ENCODE data around the gene DIPK1A. TPM values are rescaled to one million over a fixed set of nuclear protein-coding genes. Genes with fewer than 3 reads are reported as not detected.
A peak's percentile ranks its signal among the peaks of the same experiment; 100 is the strongest.

Gene DIPK1A
- total RNA-seq, 1 donor from 2014 or later: 23.0 TPM

DNA sequence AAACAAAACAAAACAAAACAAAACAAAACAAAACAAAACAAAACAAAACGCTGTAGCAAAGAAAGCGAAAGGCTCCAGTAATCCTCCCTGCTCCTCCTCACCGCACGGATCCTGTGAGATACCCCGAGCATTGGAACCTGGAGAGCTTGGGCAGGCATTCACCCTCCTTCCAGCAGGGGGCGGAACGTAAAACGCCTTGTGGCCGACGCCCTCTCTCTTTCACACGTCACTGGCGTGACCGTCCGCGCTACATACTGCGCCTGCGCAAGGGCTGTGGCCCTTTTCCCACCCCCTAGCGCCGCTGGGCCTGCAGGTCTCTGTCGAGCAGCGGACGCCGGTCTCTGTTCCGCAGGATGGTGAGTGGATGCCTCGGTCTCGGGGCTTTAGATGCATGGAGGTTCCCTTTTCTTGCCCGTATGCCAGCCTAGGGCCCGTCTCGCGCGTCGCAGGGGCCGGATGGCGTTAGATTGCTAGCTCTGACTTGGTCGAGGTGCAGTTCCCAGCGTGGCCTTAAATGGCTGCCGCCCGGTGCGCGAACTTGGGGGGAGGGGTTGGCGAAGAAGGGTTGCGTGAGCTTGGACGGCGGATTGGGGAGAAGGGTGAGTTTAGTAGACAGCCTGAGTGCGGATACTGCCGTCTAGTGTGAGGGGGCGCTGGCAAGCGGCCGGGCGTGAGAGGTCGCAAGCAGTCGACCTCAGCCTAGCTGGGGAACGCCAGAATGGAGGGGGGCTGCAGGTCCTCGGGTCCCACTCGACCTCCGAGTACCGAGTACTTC, 129.3 kb downstream of the DIPK1A start, which contains the start of gene RPL5:
RPL5 (plus strand) TSS at position 279 of the 775 bp plus-strand sequence; CDS start at position 354, 75 bp downstream.
- H3K9me3 Mint-ChIP-seq: no peaks in the 10 kb centered on the region
- peak; percentile 99 for DNase-seq (ENCODE audit: low spot score)
- no peaks in the 10 kb centered on the region for H3K27me3 Mint-ChIP-seq (ENCODE audit: low read depth)
- peaks cover 52% of the 10 kb centered on the region for H3K36me3 Mint-ChIP-seq (ENCODE audit: low read depth)
- peaks cover 42% of the 10 kb centered on the region for H3K4me1 Mint-ChIP-seq (ENCODE audit: low read depth)
- H3K4me3 Mint-ChIP-seq (ENCODE audit: low read depth): peak within 1 kb of the TSS; percentile 95
- intact Hi-C loops (cut with micrococcal nuclease): loop anchor here (2.0 to 10.0 kb wide), 4 partner anchors 27 to 515 kb away; partner anchors contain the start of genes CCDC18, DR1, EVI5 and TMED5
- peak within 1 kb of the TSS; percentile 99 for H3K27ac Mint-ChIP-seq

DNA sequence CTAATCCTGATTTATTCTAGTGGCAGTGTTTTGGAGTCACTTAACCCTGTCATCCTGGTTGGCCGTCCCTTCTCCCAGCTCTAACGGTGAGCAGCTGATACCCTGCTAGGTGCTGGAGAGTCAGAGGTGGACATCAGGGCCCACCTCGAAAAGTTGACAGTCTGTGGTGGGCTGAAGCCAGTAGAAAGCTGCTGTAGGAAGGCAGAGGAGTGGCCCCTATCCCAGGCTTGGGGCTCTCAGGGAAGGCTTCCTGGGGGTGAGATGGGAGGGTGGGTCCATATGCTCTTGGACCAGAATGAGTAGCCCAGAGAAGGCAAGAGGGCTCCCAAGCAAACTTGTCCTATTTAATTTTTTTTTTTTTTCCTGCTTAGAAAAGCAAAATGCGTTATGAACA, 129.9 kb downstream of the DIPK1A start:
- DNase-seq (ENCODE audit: low spot score): no peak
- no peaks in the 10 kb centered on the region for H3K27me3 Mint-ChIP-seq (ENCODE audit: low read depth)
- peak overlapping the region; percentile 99 for H3K27ac Mint-ChIP-seq
- H3K9me3 Mint-ChIP-seq: no peaks in the 10 kb centered on the region
- H3K4me3 Mint-ChIP-seq (ENCODE audit: low read depth): peak overlapping the region; percentile 95
- peaks cover 36% of the 10 kb centered on the region for H3K4me1 Mint-ChIP-seq (ENCODE audit: low read depth)
- H3K36me3 Mint-ChIP-seq (ENCODE audit: low read depth): peaks cover 46% of the 10 kb centered on the region
- intact Hi-C loops (cut with micrococcal nuclease): loop anchor here (2.0 to 10.0 kb wide), 3 partner anchors 47 to 516 kb away; partner anchors contain the start of genes CCDC18, DR1, EVI5 and TMED5

DNA sequence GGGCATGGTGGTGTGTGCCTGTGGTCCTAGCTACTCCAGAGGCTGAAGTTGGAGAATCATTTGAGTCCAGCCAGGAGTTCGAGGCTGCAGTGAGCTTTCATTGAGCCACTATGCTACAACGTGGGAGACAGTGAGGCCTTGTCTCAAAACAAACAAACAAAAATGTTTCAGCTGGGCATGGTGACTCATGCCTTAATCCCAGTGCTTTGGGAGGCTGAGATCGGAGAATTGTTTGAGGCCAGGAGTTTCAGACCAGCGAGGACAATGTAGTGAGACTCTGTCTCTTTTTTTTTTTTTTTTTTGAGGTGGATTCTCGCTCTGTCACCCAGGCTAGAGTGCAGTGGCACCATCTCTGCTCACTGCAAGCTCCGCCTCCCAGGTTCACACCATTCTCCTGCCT, 134.5 kb downstream of the DIPK1A start:
- Mint-ChIP-seq H3K27me3 (ENCODE audit: low read depth) (peaks cover 4% of the 10 kb centered on the region), H3K9me3 (no peaks in the 10 kb centered on the region), H3K36me3 (ENCODE audit: low read depth) (peaks cover under 1% of the 10 kb centered on the region), H3K4me1 (ENCODE audit: low read depth) (peaks cover 4% of the 10 kb centered on the region), H3K4me3 (ENCODE audit: low read depth) (no peak overlapping the region), H3K27ac (no peak overlapping the region)
- DNase-seq (ENCODE audit: low spot score): no peak
- intact Hi-C loops (cut with micrococcal nuclease): no loop called here

DNA sequence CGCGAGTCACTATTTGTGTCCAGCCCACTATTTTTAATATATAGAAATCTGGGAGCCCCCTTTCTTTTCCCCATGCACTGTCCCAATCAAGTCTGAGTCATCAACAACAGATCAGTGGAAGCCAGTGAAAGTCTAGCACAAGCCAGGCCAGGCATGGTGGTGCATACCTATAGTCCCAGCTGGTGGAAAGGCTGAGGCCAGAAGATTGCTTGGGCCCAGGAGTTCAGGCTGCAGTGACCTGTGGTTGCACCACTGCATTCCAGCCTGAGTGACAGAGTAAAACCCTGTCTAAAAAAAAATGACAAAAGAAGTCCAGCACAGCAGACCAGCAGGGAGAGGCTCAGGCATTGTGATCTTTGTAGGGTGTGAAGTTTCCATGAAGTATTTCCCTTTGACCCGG, 138.4 kb downstream of the DIPK1A start:
- Mint-ChIP-seq H3K27ac (no peak overlapping the region), H3K4me3 (ENCODE audit: low read depth) (no peak overlapping the region), H3K27me3 (ENCODE audit: low read depth) (peaks cover 19% of the 10 kb centered on the region), H3K9me3 (no peaks in the 10 kb centered on the region), H3K4me1 (ENCODE audit: low read depth) (no peaks in the 10 kb centered on the region), H3K36me3 (ENCODE audit: low read depth) (no peaks in the 10 kb centered on the region)
- intact Hi-C loops (cut with micrococcal nuclease): no loop called here
- DNase-seq (ENCODE audit: low spot score): no peak

DNA sequence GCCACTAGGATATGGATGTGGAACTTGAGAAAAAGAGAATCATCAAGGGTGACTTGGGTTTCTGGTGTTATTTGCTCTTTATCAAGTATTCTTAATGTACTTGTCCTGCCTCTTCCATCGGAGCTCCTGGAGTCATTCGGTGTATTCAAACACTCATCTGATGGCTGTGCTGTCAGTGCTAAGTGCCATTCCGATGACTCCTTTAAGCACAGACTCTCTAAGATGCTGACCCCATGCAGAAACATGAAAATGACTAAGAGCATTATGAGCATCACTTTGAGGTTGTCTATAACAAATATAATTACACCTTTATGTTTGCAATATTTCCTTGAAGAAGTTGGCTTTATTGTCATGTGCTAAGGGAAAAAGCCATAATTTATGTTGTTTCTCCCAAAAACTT, 140.7 kb downstream of the DIPK1A start:
- no peak for DNase-seq (ENCODE audit: low spot score)
- intact Hi-C loops (cut with micrococcal nuclease): no loop called here
- Mint-ChIP-seq H3K27ac (no peak overlapping the region), H3K27me3 (ENCODE audit: low read depth) (peaks cover 31% of the 10 kb centered on the region), H3K4me3 (ENCODE audit: low read depth) (no peak overlapping the region), H3K9me3 (no peaks in the 10 kb centered on the region), H3K4me1 (ENCODE audit: low read depth) (no peaks in the 10 kb centered on the region), H3K36me3 (ENCODE audit: low read depth) (no peaks in the 10 kb centered on the region)

DNA sequence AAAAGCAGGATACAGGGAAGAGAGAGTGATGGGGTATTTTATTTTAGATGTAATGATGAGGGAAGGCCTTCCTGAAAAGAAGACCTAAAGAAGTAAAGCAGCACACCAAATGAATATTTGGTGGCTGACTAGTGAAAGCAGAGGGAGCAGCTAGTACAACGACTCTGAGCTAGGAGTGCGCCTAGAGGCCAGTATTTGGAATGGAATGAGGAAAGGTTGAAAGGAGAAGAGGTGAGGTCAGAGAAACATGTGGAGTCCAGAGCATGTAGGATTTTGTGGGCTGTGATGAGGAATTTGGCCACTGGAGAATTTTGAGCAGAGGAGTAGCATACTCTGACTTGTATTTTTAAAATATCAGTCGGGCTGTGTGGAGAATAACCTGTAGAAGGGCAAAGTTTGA, 141.2 kb downstream of the DIPK1A start:
- Mint-ChIP-seq H3K9me3 (no peaks in the 10 kb centered on the region), H3K36me3 (ENCODE audit: low read depth) (no peaks in the 10 kb centered on the region)
- intact Hi-C loops (cut with micrococcal nuclease): no loop called here

DNA sequence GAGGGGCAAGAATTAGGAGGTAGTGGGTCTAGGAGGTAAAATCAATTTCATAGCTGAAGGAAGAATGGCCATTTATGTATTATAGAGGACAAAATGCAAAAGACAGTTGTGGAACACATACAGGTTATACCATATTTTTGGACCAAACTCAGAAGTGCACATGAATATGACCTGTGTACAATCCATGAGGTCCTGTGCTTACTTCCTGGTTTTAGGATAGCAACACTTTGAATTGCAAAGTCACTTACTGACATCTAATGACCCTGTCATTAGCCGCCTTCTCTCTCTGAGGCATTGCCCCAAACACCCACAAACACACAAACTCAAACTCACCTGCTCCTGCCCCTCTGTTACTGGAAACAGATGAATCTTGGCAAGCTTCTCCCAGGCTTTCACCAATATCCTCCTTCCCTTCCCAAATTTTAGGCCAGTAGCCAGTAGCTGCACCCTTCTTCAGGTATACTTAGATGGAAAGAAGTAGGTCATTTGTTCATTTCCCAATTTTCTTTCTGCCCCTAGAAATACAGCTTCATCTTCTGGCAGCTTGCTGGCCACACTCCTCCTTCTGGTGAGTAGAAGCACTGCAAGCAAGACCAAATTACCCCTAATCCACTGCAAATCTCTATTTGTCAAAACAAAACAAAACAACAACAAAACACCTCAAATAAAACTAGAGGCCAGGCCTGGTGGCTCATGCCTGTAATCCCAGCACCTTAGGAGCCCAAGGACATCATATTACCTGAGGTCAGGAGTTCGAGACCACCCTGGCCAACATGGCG, 143.1 kb downstream of the DIPK1A start:
- Mint-ChIP-seq H3K4me3 (ENCODE audit: low read depth) (no peak overlapping the region), H3K9me3 (no peaks in the 10 kb centered on the region), H3K27me3 (ENCODE audit: low read depth) (peaks cover 40% of the 10 kb centered on the region), H3K36me3 (ENCODE audit: low read depth) (no peaks in the 10 kb centered on the region), H3K27ac (no peak overlapping the region), H3K4me1 (ENCODE audit: low read depth) (no peaks in the 10 kb centered on the region)
- intact Hi-C loops (cut with micrococcal nuclease): loop anchor here (1.0 kb wide), 1 partner anchor 69 kb away; no protein-coding TSS in a partner anchor
- no peak for DNase-seq (ENCODE audit: low spot score)

More for the DNA sequence above, 141.2 kb downstream of the DIPK1A start:
- no peak for DNase-seq (ENCODE audit: low spot score)
- Mint-ChIP-seq H3K27me3 (ENCODE audit: low read depth) (peaks cover 32% of the 10 kb centered on the region), H3K4me1 (ENCODE audit: low read depth) (no peaks in the 10 kb centered on the region), H3K27ac (no peak overlapping the region), H3K4me3 (ENCODE audit: low read depth) (no peak overlapping the region)

DNA sequence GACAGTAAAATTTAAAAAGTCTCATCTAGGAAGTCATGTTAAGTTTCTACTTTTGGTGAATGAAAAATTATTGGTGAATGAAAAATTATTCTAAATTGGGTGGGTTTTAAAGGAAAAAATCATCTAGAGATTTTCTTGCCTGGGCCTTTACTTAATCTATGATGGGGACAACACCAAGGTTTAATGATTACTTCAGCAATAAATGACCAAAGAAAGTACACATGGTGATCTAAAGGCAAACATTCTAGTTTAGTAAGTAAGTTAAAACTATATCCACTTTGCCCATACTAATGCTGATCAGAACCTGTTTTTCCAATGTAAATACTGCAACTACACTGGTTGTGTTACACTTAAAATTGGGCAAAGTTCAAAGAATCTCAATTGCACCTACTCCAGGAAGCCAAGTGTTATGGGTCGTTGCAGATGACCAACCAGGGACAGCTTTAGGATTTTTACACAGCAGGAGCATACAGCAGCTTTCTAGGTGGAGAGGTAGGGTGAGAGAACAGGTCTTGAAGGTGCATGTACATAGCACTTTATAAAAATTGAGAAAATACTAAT, 144.0 kb downstream of the DIPK1A start:
- intact Hi-C loops (cut with micrococcal nuclease): no loop called here
- H3K9me3 Mint-ChIP-seq: no peaks in the 10 kb centered on the region
- H3K27me3 Mint-ChIP-seq (ENCODE audit: low read depth): peaks cover 47% of the 10 kb centered on the region
- H3K4me3 Mint-ChIP-seq (ENCODE audit: low read depth): no peak overlapping the region
- H3K36me3 Mint-ChIP-seq (ENCODE audit: low read depth): no peaks in the 10 kb centered on the region
- no peak for DNase-seq (ENCODE audit: low spot score)
- no peak overlapping the region for H3K27ac Mint-ChIP-seq
- no peaks in the 10 kb centered on the region for H3K4me1 Mint-ChIP-seq (ENCODE audit: low read depth)

DNA sequence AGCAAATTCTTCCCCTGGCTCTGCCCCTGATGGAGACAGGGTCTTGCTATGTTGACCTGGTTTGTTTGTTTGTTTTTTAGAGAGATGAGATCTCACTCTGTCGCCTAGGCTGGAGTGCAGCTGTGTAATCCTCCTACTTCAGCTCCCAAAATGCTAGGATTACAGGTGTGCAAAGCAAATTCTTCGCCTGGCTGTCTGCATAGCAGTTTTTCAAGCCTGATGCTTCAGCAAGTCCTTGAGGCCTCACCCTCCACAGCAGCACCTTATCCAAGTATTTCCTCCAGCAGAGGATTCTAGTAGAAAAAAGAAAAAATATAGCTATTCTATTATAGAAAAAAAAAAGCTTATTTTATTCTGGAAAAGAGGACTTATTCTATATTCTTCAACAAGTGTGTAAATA, 144.5 kb downstream of the DIPK1A start:
- intact Hi-C loops (cut with micrococcal nuclease): no loop called here
- H3K4me3 Mint-ChIP-seq (ENCODE audit: low read depth): no peak overlapping the region
- H3K27me3 Mint-ChIP-seq (ENCODE audit: low read depth): peaks cover 50% of the 10 kb centered on the region
- no peak for DNase-seq (ENCODE audit: low spot score)
- H3K9me3 Mint-ChIP-seq: no peaks in the 10 kb centered on the region
- H3K36me3 Mint-ChIP-seq (ENCODE audit: low read depth): no peaks in the 10 kb centered on the region
- no peaks in the 10 kb centered on the region for H3K4me1 Mint-ChIP-seq (ENCODE audit: low read depth)
- no peak overlapping the region for H3K27ac Mint-ChIP-seq

DNA sequence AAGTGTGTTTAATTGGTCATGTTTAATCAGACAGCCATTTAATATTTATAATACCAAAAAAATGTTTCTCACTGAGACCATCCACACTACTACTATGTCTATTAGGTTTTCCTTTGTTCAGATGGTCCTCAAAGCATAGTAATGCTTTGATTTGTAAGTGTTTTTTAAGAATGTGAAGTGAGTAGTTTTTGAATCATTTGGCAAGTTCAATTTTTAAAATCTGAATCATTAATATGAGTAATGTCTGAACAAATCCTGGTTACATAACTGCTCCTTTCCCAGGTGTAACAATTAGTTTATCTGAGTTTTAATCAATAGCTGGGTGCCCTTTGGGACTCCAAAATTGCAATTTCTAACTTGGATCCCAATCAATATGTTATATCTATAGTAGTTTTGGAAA, 152.9 kb downstream of the DIPK1A start:
- Mint-ChIP-seq H3K9me3 (no peaks in the 10 kb centered on the region), H3K27ac (no peak overlapping the region), H3K4me3 (ENCODE audit: low read depth) (no peak overlapping the region), H3K27me3 (ENCODE audit: low read depth) (peaks cover 40% of the 10 kb centered on the region), H3K4me1 (ENCODE audit: low read depth) (peaks cover 2% of the 10 kb centered on the region), H3K36me3 (ENCODE audit: low read depth) (no peaks in the 10 kb centered on the region)
- intact Hi-C loops (cut with micrococcal nuclease): no loop called here
- no peak for DNase-seq (ENCODE audit: low spot score)

DNA sequence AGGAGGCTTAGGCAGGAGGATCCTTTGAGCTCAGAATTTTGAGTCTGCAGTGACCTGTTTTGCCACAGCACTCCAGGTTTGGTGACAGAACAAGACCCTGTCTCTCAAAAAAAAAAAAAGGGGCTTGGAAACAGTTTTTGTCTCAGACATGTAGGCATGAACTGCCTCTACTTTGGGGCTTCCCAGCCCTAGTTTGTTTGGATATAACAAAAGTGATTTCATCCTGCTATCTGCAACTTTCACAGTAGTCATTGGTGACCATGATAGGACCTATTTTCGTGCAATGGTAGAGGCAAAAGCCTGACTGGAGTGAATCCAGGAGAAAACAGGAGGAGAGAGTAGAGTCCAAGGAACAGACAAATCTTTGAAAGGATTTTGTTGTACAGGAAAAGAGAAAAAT, 156.0 kb downstream of the DIPK1A start:
- DNase-seq (ENCODE audit: low spot score): no peak
- intact Hi-C loops (cut with micrococcal nuclease): no loop called here
- no peaks in the 10 kb centered on the region for H3K9me3 Mint-ChIP-seq
- peaks cover 26% of the 10 kb centered on the region for H3K27me3 Mint-ChIP-seq (ENCODE audit: low read depth)
- no peaks in the 10 kb centered on the region for H3K36me3 Mint-ChIP-seq (ENCODE audit: low read depth)
- H3K4me1 Mint-ChIP-seq (ENCODE audit: low read depth): peaks cover 2% of the 10 kb centered on the region
- no peak overlapping the region for H3K27ac Mint-ChIP-seq
- H3K4me3 Mint-ChIP-seq (ENCODE audit: low read depth): no peak overlapping the region

DNA sequence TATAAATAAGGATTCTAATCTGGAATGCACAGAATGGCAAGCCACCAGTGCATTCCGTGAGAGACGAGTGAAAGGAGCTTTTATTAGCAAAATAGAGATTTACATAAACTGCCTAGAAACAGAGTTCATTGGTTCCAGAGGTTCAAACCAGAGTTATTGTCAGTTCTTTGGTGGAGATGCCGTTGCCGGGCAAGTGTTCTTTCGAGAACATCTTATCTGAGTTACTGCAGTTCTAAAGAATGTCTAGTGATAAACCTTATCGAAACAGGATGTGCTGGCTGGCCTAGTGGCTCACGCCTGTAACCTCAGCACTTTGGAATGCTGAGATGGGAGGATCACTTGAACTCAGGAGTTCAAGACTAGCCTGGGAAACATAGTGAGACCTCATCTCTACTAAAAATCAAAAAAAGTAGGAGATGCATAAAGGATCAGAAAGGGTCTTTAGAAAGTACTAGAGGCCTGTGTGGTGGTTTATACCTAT, 156.5 kb downstream of the DIPK1A start:
- Mint-ChIP-seq H3K27me3 (ENCODE audit: low read depth) (peaks cover 26% of the 10 kb centered on the region), H3K27ac (no peak overlapping the region), H3K4me1 (ENCODE audit: low read depth) (peaks cover 2% of the 10 kb centered on the region), H3K36me3 (ENCODE audit: low read depth) (no peaks in the 10 kb centered on the region), H3K4me3 (ENCODE audit: low read depth) (no peak overlapping the region), H3K9me3 (no peaks in the 10 kb centered on the region)
- intact Hi-C loops (cut with micrococcal nuclease): no loop called here
- peak; percentile 13 for DNase-seq (ENCODE audit: low spot score)
